ENCODE results near the gene ACBD6.

ACBD6 gene

GRCh38 chr1:180505732-180506335 is 3.5 kb upstream of the ACBD6 start:
- peaks cover 7% of the 10 kb centered on the region for H3K4me1 ChIP-seq (ENCODE audit: insufficient read depth, poor library complexity, severe bottlenecking)
- TF ChIP-seq CTCF (IDR thresholded peaks at IDR 0.05; ENCODE audit: poor library complexity, severe bottlenecking): no peak
- no peak for ATAC-seq (ENCODE audit: low read depth)
- H3K27ac ChIP-seq (ENCODE audit: poor library complexity, severe bottlenecking): no peak overlapping the region
- H3K4me3 ChIP-seq (ENCODE audit: severe bottlenecking): no peak overlapping the region
- no peak for DNase-seq (ENCODE audit: low spot score)
- H3K9me3 ChIP-seq (ENCODE audit: severe bottlenecking): no peaks in the 10 kb centered on the region
- H3K27me3 ChIP-seq (ENCODE audit: insufficient read depth, poor library complexity, severe bottlenecking): no peaks in the 10 kb centered on the region
- peaks cover 4% of the 10 kb centered on the region; the same call in 1 of the 2 replicates for H3K36me3 ChIP-seq (ENCODE audit: low read depth)

DNA sequence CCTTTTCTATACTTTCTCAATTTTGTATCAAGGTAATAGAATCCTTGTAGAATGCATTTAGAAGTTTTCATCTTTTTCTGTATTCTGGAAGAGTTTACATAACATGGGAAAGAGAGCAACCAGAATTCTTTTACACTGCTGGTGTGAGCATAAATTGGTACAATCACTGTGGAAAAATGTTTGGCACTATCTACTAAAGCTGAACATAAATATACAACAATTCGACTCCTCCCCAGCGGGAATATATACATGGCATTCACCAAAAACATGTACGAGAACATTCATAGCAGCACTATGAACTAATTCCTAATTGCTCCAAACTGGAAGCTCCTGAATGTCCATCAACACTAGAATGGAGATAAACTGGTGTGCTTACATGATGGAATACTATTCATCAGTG is 1.8 kb upstream of the ACBD6 start:
- TF ChIP-seq CTCF (IDR thresholded peaks at IDR 0.05; ENCODE audit: poor library complexity, severe bottlenecking): no peak
- DNase-seq (ENCODE audit: low spot score): no peak
- Histone ChIP-seq H3K9me3 (ENCODE audit: severe bottlenecking) (no peaks in the 10 kb centered on the region), H3K27ac (ENCODE audit: poor library complexity, severe bottlenecking) (no peak overlapping the region), H3K4me3 (ENCODE audit: severe bottlenecking) (no peak overlapping the region), H3K27me3 (ENCODE audit: insufficient read depth, poor library complexity, severe bottlenecking) (no peaks in the 10 kb centered on the region), H3K4me1 (ENCODE audit: insufficient read depth, poor library complexity, severe bottlenecking) (peaks cover 10% of the 10 kb centered on the region), H3K36me3 (ENCODE audit: low read depth) (peaks cover 17% of the 10 kb centered on the region)
- no peak for ATAC-seq (ENCODE audit: low read depth)

GRCh38 chr1:180503280-180503862 is 994 bp upstream of the ACBD6 start:
- H3K27me3 ChIP-seq (ENCODE audit: insufficient read depth, poor library complexity, severe bottlenecking): no peaks in the 10 kb centered on the region
- peak overlapping the region; percentile 77 for H3K4me3 ChIP-seq (ENCODE audit: severe bottlenecking)
- H3K27ac ChIP-seq (ENCODE audit: poor library complexity, severe bottlenecking): peak overlapping the region; percentile 87
- H3K36me3 ChIP-seq (ENCODE audit: low read depth): peaks cover 23% of the 10 kb centered on the region
- H3K4me1 ChIP-seq (ENCODE audit: insufficient read depth, poor library complexity, severe bottlenecking): peaks cover 10% of the 10 kb centered on the region
- no peak for TF ChIP-seq CTCF (IDR thresholded peaks at IDR 0.05; ENCODE audit: poor library complexity, severe bottlenecking)
- DNase-seq (ENCODE audit: low spot score): no peak
- ATAC-seq (ENCODE audit: low read depth): peak; percentile 1; the same call in 1 of the 3 replicates
- no peaks in the 10 kb centered on the region for H3K9me3 ChIP-seq (ENCODE audit: severe bottlenecking)

GRCh38 chr1:180501865-180502360 is 464 bp downstream of the ACBD6 start:
- DNase-seq (ENCODE audit: low spot score) (peak; percentile 72), ATAC-seq (ENCODE audit: low read depth) (peak; percentile 46)
- no peak for TF ChIP-seq CTCF (IDR thresholded peaks at IDR 0.05; ENCODE audit: poor library complexity, severe bottlenecking)
- Histone ChIP-seq H3K4me3 (ENCODE audit: severe bottlenecking) (peak overlapping the region; percentile 77), H3K4me1 (ENCODE audit: insufficient read depth, poor library complexity, severe bottlenecking) (peaks cover 10% of the 10 kb centered on the region), H3K9me3 (ENCODE audit: severe bottlenecking) (no peaks in the 10 kb centered on the region), H3K27me3 (ENCODE audit: insufficient read depth, poor library complexity, severe bottlenecking) (no peaks in the 10 kb centered on the region), H3K36me3 (ENCODE audit: low read depth) (peaks cover 37% of the 10 kb centered on the region), H3K27ac (ENCODE audit: poor library complexity, severe bottlenecking) (peak overlapping the region; percentile 87)

DNA sequence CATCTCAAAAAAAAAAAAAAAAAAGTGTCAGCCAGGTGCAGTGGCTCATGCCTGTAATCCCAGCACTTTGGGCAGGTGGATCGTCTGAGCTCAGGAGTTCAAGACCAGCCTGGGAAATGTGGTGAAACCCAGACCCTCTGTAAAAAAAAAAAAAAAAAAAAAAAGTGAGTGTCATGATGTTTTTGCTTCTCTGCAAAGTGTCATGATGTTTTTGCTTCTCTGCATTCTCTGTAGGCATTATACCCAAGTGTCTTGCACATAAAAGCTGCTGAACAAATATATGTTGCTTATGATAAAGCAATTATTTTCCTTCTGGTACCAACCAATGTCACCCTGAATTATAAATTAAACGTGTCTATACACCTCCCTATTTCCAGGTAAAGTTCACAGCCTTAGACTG is 1.7 kb downstream of the ACBD6 start:
- Histone ChIP-seq H3K27me3 (ENCODE audit: insufficient read depth, poor library complexity, severe bottlenecking) (no peaks in the 10 kb centered on the region), H3K9me3 (ENCODE audit: severe bottlenecking) (no peaks in the 10 kb centered on the region), H3K27ac (ENCODE audit: poor library complexity, severe bottlenecking) (peak overlapping the region; percentile 87), H3K4me3 (ENCODE audit: severe bottlenecking) (no peak overlapping the region), H3K4me1 (ENCODE audit: insufficient read depth, poor library complexity, severe bottlenecking) (peaks cover 10% of the 10 kb centered on the region), H3K36me3 (ENCODE audit: low read depth) (peaks cover 45% of the 10 kb centered on the region)
- TF ChIP-seq CTCF (IDR thresholded peaks at IDR 0.05; ENCODE audit: poor library complexity, severe bottlenecking): no peak
- DNase-seq (ENCODE audit: low spot score) (no peak), ATAC-seq (ENCODE audit: low read depth) (no peak)

Measured in RWPE2 (cell line).